OCI-LY1 (cell line): Measurements from ENCODE around the gene SCD.

Experiments used
- H2AFZ ChIP-seq: fragments of 200-600 bp; sonication (generic), shearing (Covaris generic); 2 replicates; pipeline ENCODE4 v1.6.0; 2014; ENCODE audit warnings: antibody characterized with exemption, mild to moderate bottlenecking, low read length
- H3F3A ChIP-seq: fragments of 200-600 bp; sonication (generic), shearing (Covaris generic); 2 replicates; pipeline ENCODE4 v1.6.0; 2014; ENCODE audit warnings: mild to moderate bottlenecking, antibody characterized with exemption, low read length, moderate library complexity; ENCODE audit not compliant: insufficient read depth
- H3K27ac ChIP-seq: fragments of 200-600 bp; sonication (generic); 2 replicates; pipeline ENCODE4 v1.5.1; 2014; ENCODE audit warnings: low read length, mixed run types, mild to moderate bottlenecking, low read depth; ENCODE audit not compliant: poor library complexity, severe bottlenecking
- H3K27me3 ChIP-seq: fragments of 200-600 bp; sonication (generic); 2 replicates; pipeline ENCODE4 v1.6.0; 2014; ENCODE audit warnings: antibody characterized with exemption, mild to moderate bottlenecking, low read length, moderate library complexity; ENCODE audit not compliant: insufficient read depth
- H3K36me3 ChIP-seq: fragments of 200-600 bp; sonication (generic); 2 replicates; pipeline ENCODE4 v1.6.1; 2014; ENCODE audit warnings: mild to moderate bottlenecking, antibody characterized with exemption, low read length, moderate library complexity, mixed read lengths; ENCODE audit not compliant: insufficient read depth
- H3K4me1 ChIP-seq: fragments of 200-600 bp; sonication (generic); 2 replicates; pipeline ENCODE4 v1.5.1; 2014; ENCODE audit warnings: mild to moderate bottlenecking, low read length, moderate library complexity; ENCODE audit not compliant: insufficient read depth, severe bottlenecking
- H3K4me2 ChIP-seq: fragments of 200-600 bp; sonication (generic), shearing (Covaris generic); 2 replicates; pipeline ENCODE4 v1.6.1; 2014; ENCODE audit warnings: low read length
- H3K4me3 ChIP-seq: fragments of 200-600 bp; sonication (generic); 2 replicates; pipeline ENCODE4 v1.5.1; 2014; ENCODE audit warnings: low read length, low read depth, mild to moderate bottlenecking, mixed read lengths; ENCODE audit not compliant: poor library complexity, severe bottlenecking
- H3K79me2 ChIP-seq: fragments of 200-600 bp; shearing (Covaris generic); 2 replicates; pipeline ENCODE4 v1.6.1; 2016; ENCODE audit warnings: mixed run types, low read length, mixed read lengths; ENCODE audit not compliant: insufficient read depth
- H3K9ac ChIP-seq: fragments of 200-600 bp; sonication (generic), shearing (Covaris generic); 2 replicates; pipeline ENCODE4 v1.6.1; 2014; ENCODE audit warnings: mild to moderate bottlenecking, low read length, mixed read lengths
- H3K9me2 ChIP-seq: fragments of 200-600 bp; sonication (generic), shearing (Covaris generic); 2 replicates; pipeline ENCODE4 v1.6.1; 2014; ENCODE audit warnings: low read depth, mild to moderate bottlenecking, low read length, mixed read lengths
- H3K9me3 ChIP-seq: fragments of 200-600 bp; shearing (Covaris generic); 2 replicates; pipeline ENCODE4 v1.6.1; 2014; ENCODE audit warnings: low read length, mixed read lengths
- H4K20me1 ChIP-seq: fragments of 200-600 bp; sonication (generic), shearing (Covaris generic); 2 replicates; pipeline ENCODE4 v1.6.0; 2016; ENCODE audit warnings: mild to moderate bottlenecking, low read length; ENCODE audit not compliant: insufficient read depth
- CTCF ChIP-seq: fragments of 200-600 bp; sonication (generic), shearing (Covaris generic); IDR thresholded peaks from 2 replicates; pipeline ENCODE4 v1.5.1; 2017; ENCODE audit warnings: mild to moderate bottlenecking, antibody characterized with exemption, low read length, moderate library complexity, mixed read lengths
- EZH2 ChIP-seq: fragments of 200-600 bp; sonication (generic), shearing (Covaris generic); IDR thresholded peaks from 2 replicates; pipeline ENCODE4 v1.8.0; 2017; ENCODE audit warnings: borderline replicate concordance, mixed run types, mild to moderate bottlenecking, antibody characterized with exemption, low read length, moderate library complexity, mixed read lengths

SCD gene

GRCh38 chr10:100395626-100396025 is 48.6 kb downstream of the SCD start:
- no peaks in the 10 kb centered on the region for H4K20me1 ChIP-seq
- no peak overlapping the region for H3K4me2 ChIP-seq
- H3K36me3 ChIP-seq = no peaks in the 10 kb centered on the region
- H3K27ac ChIP-seq = no peak overlapping the region
- H3K9ac ChIP-seq = no peak overlapping the region
- TF ChIP-seq EZH2 (no peak), CTCF (no peak)
- no peak overlapping the region for H3K4me3 ChIP-seq
- no peaks in the 10 kb centered on the region for H3K9me3 ChIP-seq
- H3K79me2 ChIP-seq = no peaks in the 10 kb centered on the region
- no peaks in the 10 kb centered on the region for H3K27me3 ChIP-seq
- H3K4me1 ChIP-seq = no peaks in the 10 kb centered on the region
- H3K9me2 ChIP-seq = no peaks in the 10 kb centered on the region
- no peaks in the 10 kb centered on the region for H3F3A ChIP-seq
- no peak overlapping the region for H2AFZ ChIP-seq

GRCh38 chr10:100396605-100397004 is 49.6 kb downstream of the SCD start:
- Histone ChIP-seq H3K27ac (no peak overlapping the region), H3F3A (no peaks in the 10 kb centered on the region), H3K9me3 (no peaks in the 10 kb centered on the region), H3K36me3 (no peaks in the 10 kb centered on the region), H2AFZ (no peak overlapping the region), H3K9ac (no peak overlapping the region), H3K4me2 (no peak overlapping the region), H3K4me1 (no peaks in the 10 kb centered on the region), H3K27me3 (no peaks in the 10 kb centered on the region), H4K20me1 (no peaks in the 10 kb centered on the region), H3K9me2 (no peaks in the 10 kb centered on the region), H3K4me3 (no peak overlapping the region), H3K79me2 (no peaks in the 10 kb centered on the region)
- no peak for TF ChIP-seq CTCF
- TF ChIP-seq EZH2 = no peak

- Histone ChIP-seq H3K9ac (no peak overlapping the region), H3K9me3 (no peaks in the 10 kb centered on the region), H3K4me1 (no peaks in the 10 kb centered on the region), H3K36me3 (no peaks in the 10 kb centered on the region), H2AFZ (no peak overlapping the region), H3K4me3 (no peak overlapping the region), H3K27me3 (no peaks in the 10 kb centered on the region), H4K20me1 (no peaks in the 10 kb centered on the region), H3K27ac (no peak overlapping the region), H3F3A (no peaks in the 10 kb centered on the region), H3K79me2 (no peaks in the 10 kb centered on the region), H3K9me2 (no peaks in the 10 kb centered on the region), H3K4me2 (no peak overlapping the region)
- no peak for TF ChIP-seq EZH2
Measured at GRCh38 chr10:100401631-100402328, 54.7 kb downstream of the SCD start.

GRCh38 chr10:100403734-100404133 is 56.7 kb downstream of the SCD start:
- Histone ChIP-seq H3K79me2 (no peaks in the 10 kb centered on the region), H3K9ac (no peak overlapping the region), H3F3A (no peaks in the 10 kb centered on the region), H3K4me1 (no peaks in the 10 kb centered on the region), H3K9me3 (no peaks in the 10 kb centered on the region), H3K4me3 (no peak overlapping the region), H3K36me3 (no peaks in the 10 kb centered on the region), H4K20me1 (no peaks in the 10 kb centered on the region), H3K4me2 (no peak overlapping the region), H3K27me3 (no peaks in the 10 kb centered on the region), H3K27ac (no peak overlapping the region), H3K9me2 (no peaks in the 10 kb centered on the region), H2AFZ (no peak overlapping the region)
- no peak for TF ChIP-seq EZH2
- no peak for TF ChIP-seq CTCF
